Measurements from ENCODE around the gene TPH2. TPM values are rescaled to one million over a fixed set of nuclear protein-coding genes. Genes with fewer than 3 reads are reported as not detected.

Gene TPH2
- total and polyA plus RNA-seq, 2 of the 13 experiments (the other 11 are each of a cell fraction or from before 2014, with no cell fraction given): not detected

GRCh38 chr12:72011374-72011773, 72.7 kb downstream of the TPH2 start:
- H3K4me1 ChIP-seq (ENCODE audit: insufficient read depth, low read length): no peaks in the 10 kb centered on the region
- no peak for ATAC-seq
- H3K9ac ChIP-seq (ENCODE audit: insufficient read depth, low read depth, low read length): no peak overlapping the region
- H2AFZ ChIP-seq (ENCODE audit: low read length): no peak overlapping the region
- CTCF ChIA-PET (ENCODE audit: low intra/inter-chr PET ratio, low total read pairs): no interaction called here
- no peak overlapping the region for H3K4me2 ChIP-seq (ENCODE audit: low read depth, low read length)
- no peaks in the 10 kb centered on the region for H3K79me2 ChIP-seq (ENCODE audit: insufficient read depth, low read length)
- BruUV-seq (replicated peaks): no TSS peak
- no peaks in the 10 kb centered on the region for H3K36me3 ChIP-seq (replicated peaks in 1 of 2; ENCODE audit: control insufficient read depth in 1 of 2, insufficient read depth in 2 of 2, low read length in 2 of 2)
- H3K9me3 ChIP-seq (ENCODE audit: low read length): no peaks in the 10 kb centered on the region
- no peaks in the 10 kb centered on the region for H4K20me1 ChIP-seq (ENCODE audit: insufficient read depth, low read length)
- H3K27ac ChIP-seq (ENCODE audit: extremely low read length, insufficient read depth, low read length): no peak overlapping the region
- H3K27me3 ChIP-seq (ENCODE audit: control insufficient read depth in 1 of 2, insufficient read depth in 2 of 2, low read length in 2 of 2): no peaks in the 10 kb centered on the region; a peak in 1 of 5 replicates
- POLR2A ChIA-PET: no interaction called here
- in situ Hi-C loops (cut with HindIII; ENCODE audit: extremely low pct_ligation_motif_present, low pct_unique_long_range_greater_than_20kb): no loop called here
- no peak overlapping the region for H3K4me3 ChIP-seq (replicated peaks in 1 of 3; ENCODE audit: insufficient read depth in 1 of 3, low read depth in 2 of 3, low read length in 3 of 3)
- 8% methylated on average over 1 of the region's 1 CpG for WGBS (ENCODE audit: low lambda C conversion rate)
- no peak for FAIRE-seq
- DNase-seq (ENCODE audit: low spot score): no peak
- intact Hi-C loops (cut with micrococcal nuclease; ENCODE audit: unreplicated experiment): no loop called here
- TF ChIP-seq SSRP1 (CRISPR knock-in tag; IDR thresholded peaks at IDR 0.05) (no peak), ZNF142 (CRISPR knock-in tag; IDR thresholded peaks at IDR 0.05) (no peak), ZBTB4 (CRISPR knock-in tag; IDR thresholded peaks at IDR 0.05; ENCODE audit: borderline replicate concordance) (no peak), HMGXB3 (CRISPR knock-in tag; IDR thresholded peaks at IDR 0.05; ENCODE audit: borderline replicate concordance) (no peak), ZNF20 (CRISPR knock-in tag; IDR thresholded peaks at IDR 0.05) (no peak), EEA1 (CRISPR knock-in tag; IDR thresholded peaks at IDR 0.05; ENCODE audit: borderline replicate concordance) (no peak), CEBPG (CRISPR knock-in tag; IDR thresholded peaks at IDR 0.05) (no peak), ZNF777 (CRISPR knock-in tag; IDR thresholded peaks at IDR 0.05) (no peak), HOXD1 (CRISPR knock-in tag; IDR thresholded peaks at IDR 0.05) (no peak), ATF1 (CRISPR knock-in tag; IDR thresholded peaks at IDR 0.05) (no peak), ZNF441 (CRISPR knock-in tag; IDR thresholded peaks at IDR 0.05; ENCODE audit: borderline replicate concordance) (no peak), PHF21A (CRISPR knock-in tag; IDR thresholded peaks at IDR 0.05) (no peak)

All from HepG2 (cell line).